Stimulated activated CD8-positive, alpha-beta memory T cell treated with anti-CD3 and anti-CD28 coated beads, Interleukin-15, amount 100 ng/mL, for 24 hours (primary cell): ENCODE data around the gene LYZL1.
"Not testable (repeated sequence)": the region's sequence is repeated elsewhere in the genome, so short reads cannot be mapped to it uniquely, and the experiment has no call there.

Source experiments
- DNase-seq: peaks from one replicate; pipeline ENCODE4 v3.0.0-alpha.2; 2020; ENCODE audit warnings: low read depth

LYZL1 gene

DNA sequence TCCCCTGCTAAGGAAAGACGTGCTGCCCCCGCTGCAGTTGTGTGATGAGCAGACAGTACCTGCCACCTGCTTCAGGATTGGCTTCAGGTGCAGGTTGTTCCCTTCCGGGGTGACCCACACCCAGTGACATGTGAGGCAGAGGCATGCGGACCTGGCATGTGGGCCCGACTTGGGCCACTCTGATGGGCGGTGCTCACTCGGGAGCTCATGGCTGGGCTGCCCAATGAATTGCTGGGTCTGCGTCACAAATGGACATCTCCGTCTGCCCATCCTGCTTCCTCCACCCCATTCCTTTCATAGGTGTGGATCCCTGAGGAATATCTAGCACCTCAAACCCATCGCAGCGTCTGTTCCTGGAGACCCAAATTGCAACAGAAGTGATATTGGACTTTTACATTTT is 19.3 kb downstream of the LYZL1 start:
- not testable (repeated sequence) for DNase-seq

DNA sequence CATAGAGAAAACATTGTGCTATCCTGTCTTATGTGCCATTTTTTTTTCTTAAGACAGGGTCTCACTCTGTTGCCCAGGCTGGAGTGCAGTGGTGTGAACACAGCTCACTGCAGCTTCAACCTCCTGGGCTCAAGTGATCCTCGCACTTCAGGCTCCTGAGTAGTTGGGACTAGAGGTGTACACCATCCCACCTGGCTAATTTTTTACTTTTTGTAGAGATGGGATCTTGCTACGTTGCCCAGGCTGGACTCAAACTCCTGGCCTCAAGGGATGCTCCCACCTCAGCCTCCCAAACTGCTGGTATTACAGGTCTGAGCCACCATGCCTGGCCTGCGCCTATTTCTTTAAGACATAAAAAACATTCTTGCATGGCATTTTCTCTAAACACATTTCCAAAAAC is 20.6 kb downstream of the LYZL1 start:
- DNase-seq: no peak

DNA sequence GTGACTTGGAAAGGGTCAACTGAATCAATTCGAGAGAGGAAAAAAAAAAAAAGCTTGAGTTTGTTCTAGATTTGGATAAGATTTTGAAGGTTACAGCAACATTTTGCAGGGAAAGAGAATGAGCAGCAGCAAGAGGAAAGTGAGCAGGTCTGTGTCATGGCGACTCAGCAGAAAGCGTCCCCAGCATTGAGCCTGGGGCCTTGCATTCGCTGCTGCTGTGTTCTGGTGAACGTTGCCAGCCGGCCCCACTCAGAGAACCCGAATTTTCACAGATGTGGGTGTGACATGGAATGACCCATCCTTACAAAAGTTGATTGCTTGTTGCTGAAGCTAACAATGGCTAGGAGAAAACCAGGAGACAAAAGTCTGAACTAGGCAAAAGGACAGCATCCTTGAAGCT is 21.6 kb downstream of the LYZL1 start:
- not testable (repeated sequence) for DNase-seq

DNA sequence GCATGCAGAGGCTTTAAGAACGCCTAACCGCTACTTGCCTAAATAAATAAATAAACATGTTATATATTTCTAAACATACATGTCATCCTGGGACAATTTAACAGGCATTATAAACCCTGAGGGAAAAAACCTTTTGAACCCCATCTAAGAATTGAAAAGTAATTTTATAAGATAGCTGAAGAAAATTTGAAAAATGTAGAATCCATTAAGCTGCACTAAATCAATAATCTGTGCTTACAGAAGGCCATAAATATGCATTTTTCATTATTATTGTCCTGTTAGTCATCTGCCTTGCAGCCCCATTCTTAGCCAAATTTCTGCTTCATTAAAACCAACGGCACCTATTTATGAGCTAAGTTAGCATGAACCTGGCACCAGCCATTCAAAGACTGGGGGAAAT is 24.2 kb downstream of the LYZL1 start:
- no peak for DNase-seq

DNA sequence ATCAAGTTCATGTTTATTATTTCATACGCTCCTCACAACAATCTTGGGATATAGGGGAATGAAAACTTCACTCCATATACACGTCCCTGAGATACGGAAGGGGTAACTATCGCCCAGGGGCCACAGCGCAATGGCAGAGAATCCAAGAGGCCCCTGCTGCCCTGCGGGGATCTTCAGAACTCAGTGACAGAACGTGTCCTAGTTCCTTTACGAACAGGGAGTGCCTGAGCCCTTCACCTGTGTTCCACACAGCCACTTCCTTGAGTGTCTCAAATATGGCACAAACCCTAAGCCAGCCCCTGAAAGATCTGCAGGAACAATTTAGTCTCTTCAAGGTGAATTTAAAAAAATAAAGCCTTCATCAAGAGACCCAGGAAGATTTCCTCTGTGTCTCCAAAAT is 25.9 kb downstream of the LYZL1 start:
- no peak for DNase-seq

DNA sequence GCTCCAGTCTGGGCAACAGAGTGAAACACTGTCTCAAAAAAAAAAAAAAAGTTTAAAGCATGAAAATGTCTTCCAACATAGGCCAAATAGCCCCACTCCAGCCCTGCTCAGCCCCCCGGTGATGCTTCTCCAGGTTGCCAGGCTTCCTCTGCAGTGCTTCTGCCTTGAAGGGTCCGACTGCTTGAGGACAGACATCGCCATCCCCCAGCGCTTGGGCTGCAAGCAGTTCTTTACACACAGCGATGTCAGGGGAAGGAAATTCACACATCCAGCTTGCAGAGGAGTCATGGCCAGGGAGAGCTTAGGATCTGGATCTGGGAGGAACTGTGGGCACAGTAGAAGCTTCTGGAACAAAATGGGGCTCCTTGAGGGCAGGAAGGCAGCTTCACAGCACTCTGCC is 26.9 kb downstream of the LYZL1 start:
- DNase-seq: no peak

DNA sequence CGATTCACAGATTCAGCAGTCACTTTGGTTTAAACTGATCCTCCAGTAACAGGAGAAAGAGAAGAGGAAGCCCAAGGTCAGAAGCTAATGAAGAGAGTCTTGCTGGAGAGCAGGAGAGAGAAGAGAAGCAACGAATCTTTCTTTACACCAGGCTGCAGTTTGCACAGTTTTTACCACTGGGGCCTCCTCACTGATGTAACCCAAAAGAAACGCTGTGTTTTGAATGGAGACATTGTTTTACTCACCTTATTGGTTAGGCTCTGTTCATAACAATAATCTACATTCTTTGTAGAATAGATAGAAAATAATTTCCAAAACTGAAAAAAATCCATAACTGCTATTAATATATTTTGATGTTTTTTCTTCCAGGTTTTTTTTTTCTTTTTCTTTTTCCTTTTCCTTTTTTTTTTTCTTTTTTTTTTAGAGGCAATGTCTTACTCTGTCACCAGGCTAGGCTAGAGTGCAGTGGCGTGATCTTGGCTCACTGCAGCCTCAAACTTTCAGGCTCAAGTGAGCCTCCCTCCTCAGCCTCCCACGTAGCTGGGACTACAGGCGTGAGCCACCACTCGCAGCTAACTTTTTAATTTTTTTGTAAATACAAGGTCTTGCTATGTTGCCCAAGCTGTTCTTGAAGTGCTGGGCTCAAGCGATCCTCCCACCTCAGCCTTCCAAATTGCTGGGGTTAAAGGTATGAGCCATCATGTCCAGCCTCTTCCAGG is 27.6 kb downstream of the LYZL1 start:
- no peak for DNase-seq

DNA sequence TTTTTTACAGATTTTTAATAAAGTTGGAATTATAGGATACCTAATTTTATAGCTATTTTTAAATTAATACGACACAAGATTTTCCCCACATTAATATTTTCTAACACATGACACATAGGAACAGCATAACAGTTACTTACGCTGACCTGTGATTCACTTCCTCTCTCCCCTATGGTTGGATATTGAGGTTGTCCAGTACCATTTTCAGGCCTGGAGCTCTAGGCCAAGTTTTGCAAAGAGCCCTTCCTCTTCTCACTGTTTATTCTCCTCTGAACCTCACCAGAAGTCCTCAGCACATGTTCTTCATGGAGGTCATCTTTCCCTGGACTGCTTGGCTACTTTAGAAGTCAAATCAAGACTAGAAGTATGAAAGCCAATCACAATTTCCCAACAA is 28.2 kb downstream of the LYZL1 start:
- no peak for DNase-seq

DNA sequence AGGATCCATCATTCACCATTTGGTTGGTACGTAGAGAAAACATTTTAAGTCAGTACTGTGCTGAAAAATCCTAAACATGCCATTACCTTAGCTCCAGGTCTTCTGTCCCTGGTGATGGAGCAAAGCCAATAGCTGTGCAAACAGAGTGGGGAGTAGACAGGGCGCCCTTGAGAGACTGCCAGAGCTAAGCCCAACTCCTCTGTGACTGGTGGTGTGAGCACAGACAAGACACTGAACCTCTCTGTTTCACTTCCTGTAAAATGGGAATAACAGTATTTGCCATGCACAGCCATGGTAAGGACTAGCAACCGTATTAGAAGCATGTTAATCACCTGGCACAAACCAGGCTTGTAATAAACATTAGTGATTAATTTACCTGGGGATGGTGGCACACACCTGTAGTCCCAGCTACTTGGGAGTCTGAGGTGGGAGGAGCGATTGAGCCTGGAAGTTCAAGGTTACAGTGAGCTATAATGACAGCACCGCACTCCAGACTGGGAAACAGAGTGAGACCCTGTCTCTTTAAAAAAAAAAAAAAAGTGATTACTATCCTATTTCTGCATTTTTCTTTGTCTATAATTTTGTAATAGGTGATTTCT is 28.7 kb downstream of the LYZL1 start:
- DNase-seq: no peak

DNA sequence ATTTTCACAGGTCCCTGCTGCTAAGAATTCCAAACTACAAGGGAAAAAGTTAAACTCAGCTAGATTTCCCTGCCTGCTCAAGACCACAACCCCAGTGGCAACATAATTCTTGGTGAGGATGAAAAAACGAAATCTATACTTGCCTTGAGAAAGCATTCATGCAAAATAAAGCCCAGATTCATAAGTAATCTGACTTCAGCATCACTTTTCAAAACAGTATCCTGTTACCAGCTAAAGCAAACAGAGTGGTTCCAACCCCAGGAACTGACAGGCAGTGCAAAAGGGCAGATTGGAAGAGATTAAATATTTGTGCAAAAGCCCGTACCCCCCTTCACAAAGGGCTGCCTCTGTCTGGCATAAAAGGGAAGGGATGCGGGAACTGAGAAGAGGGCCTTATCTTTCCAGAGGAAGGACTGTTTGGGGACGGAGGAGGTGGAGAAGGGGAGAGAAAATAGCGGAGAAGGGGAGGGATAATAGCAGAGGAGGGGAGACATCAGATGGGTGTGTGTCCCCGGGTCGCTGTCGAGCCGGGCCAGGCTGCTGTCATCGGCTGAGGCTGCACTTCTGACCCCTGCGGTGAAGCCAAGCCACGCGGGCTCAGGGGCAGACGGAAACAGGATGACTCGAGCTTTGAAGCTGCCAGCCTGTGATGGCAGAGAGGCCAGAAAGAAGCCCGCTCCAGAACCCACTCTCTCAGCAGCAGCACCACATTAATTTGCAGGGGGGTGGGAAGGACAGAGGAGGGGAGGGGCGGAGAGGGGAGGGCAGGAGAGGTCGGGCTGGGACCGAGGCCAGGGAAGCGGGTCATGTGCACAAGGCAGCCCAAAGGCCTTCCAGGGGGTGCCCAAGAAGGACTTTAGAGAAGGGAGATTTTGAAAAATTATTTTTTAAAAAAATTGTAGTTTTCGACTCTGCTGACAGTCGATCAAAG is 29.5 kb downstream of the LYZL1 start:
- not testable (repeated sequence) for DNase-seq

DNA sequence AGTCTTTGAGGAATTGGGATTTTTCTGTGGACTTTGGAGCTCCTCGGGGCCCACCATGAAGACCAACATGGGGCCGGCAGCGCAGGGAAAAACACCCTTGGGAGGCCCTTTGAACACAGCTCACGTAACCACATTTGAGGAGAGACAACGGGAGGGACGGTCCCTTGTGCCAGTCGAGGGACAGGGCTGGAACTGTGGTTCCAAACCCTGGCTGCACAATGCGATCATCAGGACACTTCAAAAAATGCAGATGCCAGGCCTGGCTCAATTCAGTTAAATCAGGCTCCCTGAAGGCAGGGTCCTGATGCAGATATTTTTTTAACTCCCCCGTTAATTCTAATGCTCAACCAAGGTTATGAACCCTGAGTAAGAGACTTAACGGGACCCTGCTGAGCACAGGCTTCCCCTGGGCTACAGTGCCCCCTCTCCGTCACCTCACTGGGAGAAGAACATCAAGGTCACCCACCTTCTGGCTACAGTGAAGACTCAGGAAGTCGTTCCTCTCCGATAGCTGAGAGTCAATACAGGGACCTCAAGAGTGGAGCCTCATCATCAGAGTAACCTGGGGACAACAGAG is 30.4 kb downstream of the LYZL1 start:
- DNase-seq: no peak

DNA sequence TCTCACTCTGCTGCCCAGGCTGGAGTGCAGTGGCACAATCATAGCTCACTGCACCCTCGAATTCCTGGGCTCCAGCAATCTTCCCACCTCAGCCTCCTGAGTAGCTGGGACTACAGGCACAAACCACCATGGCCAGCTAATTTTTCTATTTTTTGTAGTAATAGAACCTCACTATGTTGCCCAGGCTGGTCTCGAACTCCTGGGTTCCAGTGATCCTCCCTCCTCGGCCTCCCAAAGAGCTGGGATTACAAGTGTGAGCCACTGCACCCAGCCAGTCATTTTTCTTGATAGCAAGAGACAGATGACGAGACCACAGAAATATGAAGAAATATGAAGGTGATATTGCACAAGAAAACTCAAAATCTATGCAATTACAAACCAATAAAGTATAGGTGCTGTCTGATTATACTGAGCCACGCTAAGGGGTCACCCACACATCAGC is 31.8 kb downstream of the LYZL1 start:
- not testable (repeated sequence) for DNase-seq

DNA sequence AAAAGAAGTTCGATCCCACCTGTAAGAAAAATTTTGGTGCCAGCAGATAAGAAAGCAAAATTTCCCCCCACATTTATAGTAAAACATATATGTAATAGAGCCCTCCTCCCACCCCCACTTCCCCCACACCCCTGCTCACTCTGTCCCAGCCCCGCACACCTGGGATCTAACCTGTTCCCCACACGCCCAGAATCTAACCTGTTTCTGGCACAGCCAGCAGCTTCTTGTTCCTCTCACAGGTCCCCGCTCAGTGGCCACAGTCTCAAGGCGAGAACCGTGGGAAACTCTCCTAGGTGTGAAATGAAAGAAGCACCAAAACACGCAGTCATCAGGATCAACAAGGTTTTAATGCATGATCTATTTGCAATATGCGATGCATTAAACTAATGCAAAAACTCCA is 32.8 kb downstream of the LYZL1 start:
- DNase-seq: no peak

DNA sequence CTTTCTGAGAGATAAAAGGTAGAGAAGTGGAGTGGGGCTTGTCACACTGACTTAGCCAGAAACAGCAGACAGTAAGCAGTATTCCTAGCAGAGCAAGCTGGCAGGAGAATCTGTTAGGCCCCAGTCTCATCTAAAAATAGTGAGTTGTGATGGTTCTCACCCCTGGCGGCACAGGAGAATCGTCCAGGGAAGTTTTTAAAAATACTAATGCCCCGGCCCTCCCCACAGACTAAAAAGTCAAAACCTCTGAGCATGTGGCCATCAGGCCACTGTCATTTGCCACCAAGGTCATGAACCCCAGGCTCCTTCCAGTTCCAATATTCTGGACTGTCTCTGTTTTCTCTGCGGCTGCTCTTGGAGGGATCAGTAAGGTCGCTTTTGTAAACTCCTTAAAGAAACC is 34.0 kb downstream of the LYZL1 start:
- DNase-seq: no peak

DNA sequence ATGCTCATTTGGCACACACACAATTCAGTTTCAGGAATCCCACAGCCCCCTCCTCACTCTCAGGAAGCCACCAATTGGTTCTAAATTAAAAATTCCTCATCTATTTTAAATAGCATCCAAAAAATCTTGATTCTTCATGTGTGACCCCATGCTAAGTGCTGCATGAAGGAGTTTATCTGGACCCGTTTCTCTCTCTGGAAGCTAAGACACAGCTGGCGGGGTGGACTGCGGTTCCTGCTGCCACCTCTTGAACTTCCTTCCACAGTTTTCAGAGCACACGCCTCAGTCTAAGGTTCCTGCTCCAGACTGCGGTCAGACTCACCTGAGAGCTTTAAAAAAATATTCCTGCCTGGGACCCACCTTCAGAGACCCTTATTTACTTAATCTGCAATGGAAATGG is 34.5 kb downstream of the LYZL1 start:
- no peak for DNase-seq

DNA sequence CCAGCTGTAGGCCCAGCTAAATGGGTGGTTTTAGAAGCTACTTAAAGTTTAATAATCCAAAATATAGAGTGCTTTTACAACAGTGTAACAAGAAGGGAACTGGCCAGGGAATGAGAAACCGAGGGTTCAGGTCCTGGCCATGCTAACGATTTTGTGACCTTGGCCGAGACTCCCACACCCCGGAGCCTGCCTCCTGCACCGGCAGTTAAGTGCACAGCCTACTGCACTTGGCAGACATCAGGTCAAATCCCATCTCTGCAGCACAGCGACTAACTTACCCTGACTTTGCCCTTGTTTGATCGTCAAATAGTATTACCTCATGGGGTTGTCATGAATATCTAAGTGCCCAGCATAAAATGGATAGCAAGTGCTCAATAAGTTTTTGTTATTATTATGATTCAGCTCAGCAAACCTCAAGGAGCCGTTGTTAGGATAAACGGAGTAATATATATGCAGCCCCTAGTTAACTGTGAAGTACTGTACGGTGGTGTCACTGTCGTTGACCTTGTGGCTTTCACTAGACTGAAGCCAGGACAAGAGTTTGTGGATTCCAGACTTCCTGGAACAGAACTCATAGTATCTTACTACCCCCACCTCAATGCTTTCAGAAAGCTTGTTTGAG is 35.5 kb downstream of the LYZL1 start:
- no peak for DNase-seq

DNA sequence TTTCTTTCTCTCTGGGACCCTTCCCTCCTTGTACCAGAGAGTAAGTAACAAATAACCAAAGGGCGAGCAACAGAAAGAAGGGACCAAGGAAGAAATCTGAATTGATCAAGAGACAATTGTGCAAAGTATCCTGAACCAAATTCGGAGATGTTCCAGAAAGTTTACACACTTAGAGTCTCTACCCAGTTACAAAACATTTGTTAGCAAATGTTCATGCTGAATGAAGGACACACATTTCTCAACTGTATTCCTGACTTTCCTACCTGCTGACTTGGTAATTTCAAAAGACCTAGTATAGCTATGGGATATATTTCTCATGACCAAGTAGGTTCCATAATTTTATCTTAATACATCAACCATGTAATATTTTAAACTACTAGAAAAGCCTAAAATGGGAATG is 37.4 kb downstream of the LYZL1 start:
- no peak for DNase-seq

DNA sequence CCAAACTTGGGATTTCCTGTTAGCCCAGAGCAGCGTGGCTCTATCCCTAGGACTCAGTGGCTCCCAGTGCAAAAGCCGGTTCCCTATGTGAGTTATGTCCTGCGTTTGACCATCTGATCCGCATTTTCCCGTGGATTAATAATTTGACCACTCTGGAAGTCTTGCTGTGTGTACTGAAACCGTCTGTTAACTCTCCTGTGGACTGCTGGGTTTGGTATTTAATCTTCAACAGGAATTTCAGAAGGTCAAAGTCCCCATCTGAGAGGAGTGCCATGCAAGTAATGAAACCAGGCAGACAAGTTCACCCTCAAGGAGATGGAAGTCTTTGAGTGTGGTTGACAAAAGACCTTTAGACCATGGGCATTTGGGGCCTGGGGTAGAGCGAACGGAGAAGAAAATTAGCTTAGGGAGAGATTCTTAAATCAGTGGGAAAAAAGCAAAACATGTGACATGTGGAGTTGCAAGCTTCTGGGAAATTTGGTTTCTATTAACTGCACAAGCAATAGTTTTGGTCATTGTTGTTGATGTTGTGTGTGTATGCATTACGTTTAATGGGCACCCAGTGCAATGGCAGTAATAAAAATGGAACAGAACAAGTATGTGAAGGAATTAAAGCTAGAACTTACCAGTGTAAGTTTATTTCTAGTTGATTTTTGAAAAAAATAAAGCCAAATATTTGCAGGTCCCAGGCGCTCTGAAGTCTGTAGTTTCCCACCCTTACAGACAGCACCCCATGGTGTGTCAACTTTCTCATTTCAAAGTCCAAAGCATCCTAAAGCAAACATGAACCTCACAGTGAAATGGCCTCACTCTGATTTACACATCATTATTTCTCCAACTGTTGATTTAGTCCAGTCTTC is 38.2 kb downstream of the LYZL1 start:
- no peak for DNase-seq

DNA sequence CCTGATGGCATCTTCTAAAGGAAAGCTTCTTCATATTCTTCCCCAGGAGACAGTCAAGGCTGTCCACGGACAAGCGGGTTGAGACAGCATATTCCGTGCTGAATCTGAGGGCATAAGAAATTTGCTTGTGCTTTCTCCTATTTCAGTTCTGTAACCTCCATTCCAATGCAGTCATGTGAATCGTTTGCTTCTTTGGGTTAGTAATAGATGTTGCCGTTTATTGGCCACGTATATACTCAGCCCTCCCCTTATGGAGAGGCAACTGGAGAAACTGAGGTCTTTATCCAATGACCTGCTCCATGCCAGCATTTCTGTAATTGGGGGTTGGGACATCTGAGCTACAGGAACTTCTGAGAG is 38.9 kb downstream of the LYZL1 start:
- DNase-seq: no peak

DNA sequence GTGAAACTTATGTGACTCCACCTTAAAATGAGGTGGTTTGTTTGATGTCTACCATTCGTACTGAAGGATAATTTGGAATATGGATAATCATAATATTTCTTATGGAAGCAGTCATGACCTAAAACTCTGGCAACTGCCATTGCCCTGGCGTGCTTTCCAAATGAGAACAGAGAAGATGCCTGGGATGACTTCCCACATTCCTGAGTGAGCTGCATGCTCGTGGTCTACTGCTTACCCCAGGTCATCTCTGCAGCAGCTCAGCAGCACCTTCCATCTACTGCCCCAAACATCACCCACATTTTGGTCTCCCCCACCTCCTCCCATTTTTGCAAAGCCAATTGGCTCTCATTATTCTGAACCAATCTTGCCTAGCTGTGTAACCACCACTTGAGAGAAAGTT is 40.1 kb downstream of the LYZL1 start:
- no peak for DNase-seq

DNA sequence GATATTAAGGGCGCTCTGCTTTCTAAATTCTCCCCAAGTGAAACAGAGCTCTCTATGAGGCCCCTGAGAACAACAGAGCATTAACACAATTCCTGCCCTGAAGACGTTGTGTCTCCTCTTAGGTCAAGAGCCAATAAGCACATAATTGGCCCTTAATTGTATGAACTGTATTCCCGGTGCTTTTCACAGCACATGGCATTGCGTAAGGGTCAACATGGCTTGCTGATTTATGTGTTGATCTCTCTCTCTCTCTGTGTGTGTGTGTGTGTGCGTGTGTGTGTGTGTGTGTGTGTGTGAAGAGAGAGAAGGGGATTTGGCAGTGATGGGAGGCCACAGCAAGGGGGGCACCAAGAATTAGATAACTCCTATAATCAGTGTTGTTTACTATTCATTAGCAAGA is 40.5 kb downstream of the LYZL1 start:
- DNase-seq: no peak
